Smooth muscle cell (in vitro differentiated cells): ENCODE measurements around the gene ARHGAP12. TPM values are rescaled to one million over a fixed set of nuclear protein-coding genes. Genes with fewer than 3 reads are reported as not detected.

Experiments used
- DNase-seq: peaks from one replicate; lab custom pipeline; 2025; ENCODE audit not compliant: unreplicated experiment; lab: John Stamatoyannopoulos, UW
- H2AFZ ChIP-seq: fragments of 200-600 bp; sonication (generic); 2 replicates; pipeline ENCODE4 v1.6.0; 2016; ENCODE audit warnings: antibody characterized with exemption, low read depth, mild to moderate bottlenecking
- H3F3A ChIP-seq: fragments of 200-600 bp; sonication (generic); 2 replicates; pipeline ENCODE4 v1.6.0; 2017; ENCODE audit warnings: antibody characterized with exemption, low read depth
- H3K27ac ChIP-seq: fragments of 200-600 bp; sonication (generic); 2 replicates; pipeline ENCODE4 v1.5.1; 2016; ENCODE audit warnings: low read depth, mild to moderate bottlenecking
- H3K27me3 ChIP-seq: fragments of 200-600 bp; sonication (generic); 2 replicates; pipeline ENCODE4 v1.6.1; 2016; ENCODE audit warnings: low read depth, mild to moderate bottlenecking
- H3K36me3 ChIP-seq: fragments of 200-600 bp; sonication (generic); 2 replicates; pipeline ENCODE4 v1.5.1; 2016; ENCODE audit warnings: low read depth
- H3K4me1 ChIP-seq: fragments of 200-600 bp; sonication (generic); 2 replicates; pipeline ENCODE4 v1.5.1; 2016; ENCODE audit warnings: low read depth
- H3K4me2 ChIP-seq: fragments of 200-600 bp; sonication (generic); 2 replicates; pipeline ENCODE4 v1.6.0; 2016; ENCODE audit warnings: mild to moderate bottlenecking
- H3K4me3 ChIP-seq: fragments of 200-600 bp; sonication (generic); 2 replicates; pipeline ENCODE4 v1.5.1; 2016; ENCODE audit warnings: mild to moderate bottlenecking
- H3K79me2 ChIP-seq: fragments of 200-600 bp; sonication (generic); 2 replicates; pipeline ENCODE4 v1.6.0; 2016; ENCODE audit warnings: low read depth, mild to moderate bottlenecking
- H3K9ac ChIP-seq: fragments of 200-600 bp; sonication (generic); 2 replicates; pipeline ENCODE4 v1.6.0; 2016; ENCODE audit warnings: low read depth
- H3K9me3 ChIP-seq: fragments of 200-600 bp; sonication (generic); replicated peaks from 2 replicates; pipeline ENCODE4 v1.5.1; 2016; ENCODE audit warnings: low read depth
- H4K20me1 ChIP-seq: fragments of 200-600 bp; sonication (generic); 2 replicates; pipeline ENCODE4 v1.6.0; 2016; ENCODE audit warnings: low read depth
- CTCF ChIP-seq: fragments of 200-600 bp; sonication (generic); IDR thresholded peaks from 2 replicates; pipeline ENCODE4 v1.5.1; 2017; ENCODE audit warnings: borderline replicate concordance, mild to moderate bottlenecking, antibody characterized with exemption; ENCODE audit not compliant: insufficient read depth, poor library complexity, severe bottlenecking
- WGBS: methylation state at CpG from one replicate; pipeline ENCODE4 v1.1.7; 2016; ENCODE audit warnings: low lambda C conversion rate; 5-methylcytosine and 5-hydroxymethylcytosine counted together
- polyA plus RNA-seq: library from polyadenylated mRNA; unstranded; fragments of >200 nt; fragmentation: Nextera tagmentation; extraction: Ambion mirVana; gene quantifications from 2 replicates; pipeline ENCODE4 v1.2.1, GENCODE V29; 2016
- total RNA-seq: library from RNA; depleted of rRNA; stranded (reverse); fragments of >200 nt; gene quantifications from 2 replicates; pipeline ENCODE4 v1.2.3, GENCODE V29; 2014

Gene ARHGAP12
- total and polyA plus RNA-seq, 2 experiments from 2014 or later = 14.5 to 46.2 TPM

- Histone ChIP-seq H2AFZ (no peak overlapping the region), H3K27me3 (no peaks in the 10 kb centered on the region), H3K4me3 (no peak overlapping the region), H3K9me3 (no peaks in the 10 kb centered on the region), H3K79me2 (peaks cover 68% of the 10 kb centered on the region), H3F3A (no peaks in the 10 kb centered on the region), H3K4me1 (no peaks in the 10 kb centered on the region), H3K36me3 (no peaks in the 10 kb centered on the region), H3K4me2 (no peak overlapping the region), H4K20me1 (peaks cover 71% of the 10 kb centered on the region), H3K9ac (no peak overlapping the region), H3K27ac (no peak overlapping the region)
- DNase-seq = no peak
- no peak for TF ChIP-seq CTCF
- WGBS = 91% methylated on average over 4 of the region's 4 CpGs
Measured at GRCh38 chr10:31866118-31866670, 62.4 kb downstream of the ARHGAP12 start.

GRCh38 chr10:31864834-31865518 lies 63.7 kb downstream of the ARHGAP12 start:
- no peaks in the 10 kb centered on the region for H3F3A ChIP-seq
- no peaks in the 10 kb centered on the region for H3K36me3 ChIP-seq
- WGBS = 57% methylated on average over 5 of the region's 5 CpGs
- peaks cover 61% of the 10 kb centered on the region for H3K79me2 ChIP-seq
- H3K4me3 ChIP-seq = no peak overlapping the region
- no peak overlapping the region for H2AFZ ChIP-seq
- H3K27me3 ChIP-seq = no peaks in the 10 kb centered on the region
- TF ChIP-seq CTCF = no peak
- no peak overlapping the region for H3K27ac ChIP-seq
- H3K4me2 ChIP-seq = no peak overlapping the region
- no peaks in the 10 kb centered on the region for H3K4me1 ChIP-seq
- no peak overlapping the region for H3K9ac ChIP-seq
- H3K9me3 ChIP-seq = no peaks in the 10 kb centered on the region
- DNase-seq = no peak
- peaks cover 64% of the 10 kb centered on the region for H4K20me1 ChIP-seq

- H3K9ac ChIP-seq = no peak overlapping the region
- peaks cover 3% of the 10 kb centered on the region for H3K36me3 ChIP-seq
- peaks cover 9% of the 10 kb centered on the region for H4K20me1 ChIP-seq
- H3K27ac ChIP-seq = no peak overlapping the region
- 65% methylated on average over 4 of the region's 4 CpGs for WGBS
- H2AFZ ChIP-seq = no peak overlapping the region
- no peaks in the 10 kb centered on the region for H3K4me1 ChIP-seq
- no peaks in the 10 kb centered on the region for H3K9me3 ChIP-seq
- H3K4me3 ChIP-seq = no peak overlapping the region
- H3F3A ChIP-seq = no peaks in the 10 kb centered on the region
- TF ChIP-seq CTCF = no peak
- H3K27me3 ChIP-seq = no peaks in the 10 kb centered on the region
- H3K4me2 ChIP-seq = no peak overlapping the region
- peaks cover 13% of the 10 kb centered on the region for H3K79me2 ChIP-seq
- DNase-seq = no peak
Measured at GRCh38 chr10:31855033-31855432, 73.6 kb downstream of the ARHGAP12 start.

- Histone ChIP-seq H4K20me1 (peaks cover 9% of the 10 kb centered on the region), H2AFZ (no peak overlapping the region), H3K27ac (no peak overlapping the region), H3K9me3 (no peaks in the 10 kb centered on the region), H3K79me2 (peaks cover 13% of the 10 kb centered on the region), H3K27me3 (no peaks in the 10 kb centered on the region), H3F3A (no peaks in the 10 kb centered on the region), H3K9ac (no peak overlapping the region), H3K4me2 (no peak overlapping the region), H3K4me3 (no peak overlapping the region), H3K4me1 (no peaks in the 10 kb centered on the region), H3K36me3 (peaks cover 3% of the 10 kb centered on the region)
- no peak for TF ChIP-seq CTCF
- 46% methylated on average over 2 of the region's 2 CpGs for WGBS
- no peak for DNase-seq
Measured at GRCh38 chr10:31853629-31854028, 75.0 kb downstream of the ARHGAP12 start.
